ENCODE results near the gene RUNX2. TPM values are rescaled to one million over a fixed set of nuclear protein-coding genes. Genes with fewer than 3 reads are reported as not detected.

RUNX2 gene
- total and polyA plus RNA-seq, 2 of the 8 experiments (the other 6 are each of a cell fraction or from before 2014, with no cell fraction given) = 0.26 to 1.2 TPM

DNA sequence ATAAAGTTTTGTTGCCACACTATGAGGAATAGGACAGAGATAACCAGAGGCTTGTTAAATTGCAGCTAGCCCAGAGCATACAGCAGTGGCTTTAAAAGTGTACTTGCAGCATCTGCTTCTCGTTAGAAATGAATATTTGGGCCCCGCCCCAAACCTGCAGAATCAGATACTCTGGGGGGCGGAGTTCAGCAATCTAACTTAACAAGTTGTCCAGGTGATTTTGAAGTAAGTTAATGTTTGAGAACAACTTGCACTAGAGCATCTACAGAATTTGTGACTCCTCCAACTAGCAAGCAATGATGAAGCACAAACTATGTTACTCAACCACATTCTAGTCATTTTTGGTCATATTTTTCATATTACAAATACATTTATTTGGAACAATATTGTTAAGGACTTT is 60.2 kb downstream of the RUNX2 start:
- Histone ChIP-seq H3K23me2 (ENCODE audit: low read depth, low read length) (no peaks in the 10 kb centered on the region), H4K8ac (ENCODE audit: extremely low read depth, insufficient read depth, low read length) (no peak overlapping the region), H2BK5ac (ENCODE audit: low read depth, low read length) (no peak overlapping the region), H4K5ac (ENCODE audit: insufficient read length, low read depth, low read length) (no peak overlapping the region), H2BK15ac (ENCODE audit: low read length) (no peak overlapping the region), H2AFZ (ENCODE audit: low read length) (no peak overlapping the region), H4K91ac (replicated peaks; ENCODE audit: insufficient read length, low read length) (no peak overlapping the region), H3K23ac (ENCODE audit: insufficient read length) (no peak overlapping the region), H2BK120ac (replicated peaks; ENCODE audit: low read depth, low read length) (no peak overlapping the region), H3K4me1 (replicated peaks in 1 of 4; ENCODE audit: control insufficient read depth in 3 of 4, insufficient read depth in 4 of 4, low read length in 3 of 4) (no peaks in the 10 kb centered on the region), H3K9me3 (ENCODE audit: insufficient read depth in 2 of 2, low read depth in 1 of 2, low read length in 1 of 2) (no peaks in the 10 kb centered on the region), H3K14ac (ENCODE audit: insufficient read length) (no peak overlapping the region), H3K4me2 (ENCODE audit: insufficient read depth in 1 of 2, low read depth in 2 of 2, low read length in 2 of 2) (no peak overlapping the region), H3K36me3 (ENCODE audit: control insufficient read depth in 2 of 4, insufficient read depth in 4 of 4, low read length in 3 of 4) (no peaks in the 10 kb centered on the region), H2AK5ac (ENCODE audit: low read depth, low read length) (no peak overlapping the region), H3K79me1 (ENCODE audit: low read depth, low read length) (no peaks in the 10 kb centered on the region), H3K9ac (replicated peaks in 1 of 4; ENCODE audit: extremely low read depth in 1 of 4, low read depth in 3 of 4, low read length in 3 of 4) (no peak overlapping the region), H3K27ac (ENCODE audit: low read depth, low read length) (no peak overlapping the region), H2BK12ac (ENCODE audit: low read depth, low read length) (no peak overlapping the region), H4K20me1 (replicated peaks in 1 of 2; ENCODE audit: control insufficient read depth in 1 of 2, insufficient read depth in 2 of 2, low read length in 2 of 2) (no peaks in the 10 kb centered on the region), H2BK20ac (ENCODE audit: low read length) (no peak overlapping the region), H3K4ac (replicated peaks; ENCODE audit: insufficient read length, low read depth, low read length) (no peak overlapping the region), H3K27me3 (replicated peaks in 1 of 4; ENCODE audit: control insufficient read depth in 3 of 4, extremely low read depth in 1 of 4, insufficient read depth in 3 of 4, low read length in 3 of 4) (no peaks in the 10 kb centered on the region), H3K79me2 (ENCODE audit: control insufficient read depth in 1 of 2, insufficient read depth in 2 of 2, low read length in 2 of 2) (no peaks in the 10 kb centered on the region), H3K56ac (replicated peaks; ENCODE audit: insufficient read length, low read depth, low read length) (no peak overlapping the region), H3K18ac (ENCODE audit: extremely low read depth, low read length) (no peak overlapping the region), H3K4me3 (ENCODE audit: extremely low read depth in 1 of 4, insufficient read depth in 2 of 4, low read depth in 3 of 4, low read length in 4 of 4) (no peak overlapping the region)
- FAIRE-seq (no peak), DNase-seq (ENCODE audit: low read depth in 1 of 2, low spot score in 2 of 2) (no peak)
- WGBS, 2 experiments (ENCODE audit: extremely low coverage in 1 of 2, insufficient coverage in 1 of 2, insufficient read length in 1 of 2, insufficient replicate concordance in 2 of 2, low coverage in 1 of 2, low lambda C conversion rate in 2 of 2, missing lambda C conversion rate in 1 of 2) = 86% methylated on average over 3 of the region's 3 CpGs; no CpG with 5 or more reads in 1 of the 2 experiments
- ChIA-PET CTCF (ENCODE audit: partially characterized antibody) (interaction anchor here (0.9 kb wide), 1 partner anchor 759 kb away, joined by 3 read pairs; no protein-coding TSS in a partner anchor), POLR2A (ENCODE audit: partially characterized antibody) (interaction anchor here (2.1 kb wide), 1 partner anchor 10 kb away, joined by 7 read pairs; the partner anchor contains the start of gene SUPT3H)
- TF ChIP-seq PHF8 (conservative IDR thresholded peaks at IDR 0.05; ENCODE audit: low read depth, low read length) (no peak), CBX5 (IDR thresholded peaks at IDR 0.05; ENCODE audit: low read depth, low read length) (no peak), MAFK (IDR thresholded peaks at IDR 0.05; ENCODE audit: low read depth, low read length) (no peak), TCF12 (IDR thresholded peaks at IDR 0.05; ENCODE audit: low read depth, low read length) (no peak), ZNF274 (IDR thresholded peaks at IDR 0.05; ENCODE audit: borderline replicate concordance, extremely low read depth, low read length) (no peak), SIN3A (conservative IDR thresholded peaks at IDR 0.05 in 1 of 2, IDR thresholded peaks at IDR 0.05 in 1 of 2; ENCODE audit: low read depth in 1 of 2, low read length in 2 of 2) (no peak), BACH1 (IDR thresholded peaks at IDR 0.05; ENCODE audit: low read length) (no peak), RFX5 (IDR thresholded peaks at IDR 0.05; ENCODE audit: borderline replicate concordance, low read depth, low read length) (no peak), KDM5A (IDR thresholded peaks at IDR 0.05; ENCODE audit: low read length) (no peak), TBP (IDR thresholded peaks at IDR 0.05; ENCODE audit: low read depth, low read length) (no peak), POLR2AphosphoS5 (IDR thresholded peaks at IDR 0.05; ENCODE audit: low read depth, low read length) (no peak), GABPA (IDR thresholded peaks at IDR 0.05; ENCODE audit: borderline replicate concordance, insufficient read depth, low read length) (no peak), CTBP2 (IDR thresholded peaks at IDR 0.05; ENCODE audit: borderline replicate concordance, insufficient read depth, insufficient read length, low read length) (no peak), RXRA (IDR thresholded peaks at IDR 0.05; ENCODE audit: insufficient read depth, low read depth, low read length) (no peak)

Measured in H1 (cell line).